Osteoblast (primary cell): ENCODE measurements around the gene PARD3. TPM values are rescaled to one million over a fixed set of nuclear protein-coding genes. Genes with fewer than 3 reads are reported as not detected.

ENCODE experiments used
- DNase-seq: peaks from one replicate; pipeline ENCODE4 v3.0.0; 2011; ENCODE audit warnings: low spot score, mixed read lengths; ENCODE audit not compliant: insufficient read length; ENCODE audit errors: missing footprints
- H2AFZ ChIP-seq: 2 replicates; pipeline ENCODE4 v1.6.0; 2011; ENCODE audit warnings: mild to moderate bottlenecking, low read length
- H3K27ac ChIP-seq: 2 replicates; pipeline ENCODE4 v1.5.1; 2011; ENCODE audit warnings: mild to moderate bottlenecking, low read depth, low read length, moderate library complexity
- H3K27me3 ChIP-seq: 2 replicates; pipeline ENCODE4 v1.6.0; 2012; ENCODE audit warnings: mild to moderate bottlenecking, control low read depth, inconsistent platforms, low read length, moderate library complexity; ENCODE audit not compliant: insufficient read depth
- H3K36me3 ChIP-seq: 2 replicates; pipeline ENCODE4 v1.5.1; 2011; ENCODE audit warnings: mild to moderate bottlenecking, low read length, control low read depth, moderate library complexity; ENCODE audit not compliant: insufficient read depth
- H3K4me1 ChIP-seq: 2 replicates; pipeline ENCODE4 v1.5.1; 2011; ENCODE audit warnings: mild to moderate bottlenecking, low read length, control low read depth, moderate library complexity; ENCODE audit not compliant: insufficient read depth
- H3K4me2 ChIP-seq: 2 replicates; pipeline ENCODE4 v1.6.0; 2011; ENCODE audit warnings: mild to moderate bottlenecking, low read length; ENCODE audit not compliant: insufficient read depth
- H3K4me3 ChIP-seq: fragments of 200-600 bp; sonication (generic); 3 replicates; pipeline ENCODE4 v1.5.1; 2012; ENCODE audit warnings: mild to moderate bottlenecking, low read length, inconsistent platforms; ENCODE audit not compliant: insufficient read depth
- H3K79me2 ChIP-seq: 2 replicates; pipeline ENCODE4 v1.6.0; 2012; ENCODE audit warnings: mild to moderate bottlenecking, low read length, control low read depth, inconsistent platforms; ENCODE audit not compliant: insufficient read depth
- H3K9me3 ChIP-seq: 2 replicates; pipeline ENCODE4 v1.5.1; 2011; ENCODE audit warnings: low read depth, low read length, control low read depth
- H4K20me1 ChIP-seq: 2 replicates; pipeline ENCODE4 v1.6.0; 2012; ENCODE audit warnings: mild to moderate bottlenecking, low read length, control low read depth; ENCODE audit not compliant: insufficient read depth
- CTCF ChIP-seq: IDR thresholded peaks from 2 replicates; pipeline ENCODE4 v1.5.1; 2011; ENCODE audit warnings: mild to moderate bottlenecking, low read depth, low read length, moderate library complexity; ENCODE audit errors: extremely low read depth
- total RNA-seq: library from RNA; depleted of rRNA; stranded (reverse); fragments of >200 nt; gene quantifications from 2 replicates; pipeline ENCODE4 v1.2.3, GENCODE V29; 2012

PARD3 gene
- total RNA-seq, 1 donor: 71.7 TPM

DNA sequence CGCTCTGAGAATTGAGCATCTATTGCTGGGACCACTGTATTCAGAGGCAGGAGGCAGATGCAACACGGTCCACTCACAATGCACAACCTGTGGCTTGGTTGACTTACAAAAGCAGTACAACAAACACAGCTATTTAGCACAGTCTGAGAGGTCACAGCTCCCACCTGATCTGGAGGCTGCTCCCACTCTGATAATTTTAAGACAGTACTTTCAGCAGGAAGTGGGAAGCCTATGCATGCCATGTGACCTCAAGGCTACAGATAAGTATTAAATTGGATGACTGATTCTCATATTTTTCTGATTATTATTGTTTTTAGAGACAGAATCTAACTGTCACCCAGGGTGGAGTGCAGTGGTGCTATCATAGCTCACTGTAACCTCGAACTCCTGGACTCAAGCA lies 659.3 kb downstream of the PARD3 start:
- Histone ChIP-seq H2AFZ (no peak overlapping the region), H3K36me3 (no peaks in the 10 kb centered on the region), H3K79me2 (no peaks in the 10 kb centered on the region), H3K27ac (no peak overlapping the region), H3K9me3 (no peaks in the 10 kb centered on the region), H4K20me1 (no peaks in the 10 kb centered on the region), H3K27me3 (no peaks in the 10 kb centered on the region), H3K4me3 (no peak overlapping the region), H3K4me2 (no peak overlapping the region), H3K4me1 (peaks cover 15% of the 10 kb centered on the region)
- no peak for TF ChIP-seq CTCF
- no peak for DNase-seq

DNA sequence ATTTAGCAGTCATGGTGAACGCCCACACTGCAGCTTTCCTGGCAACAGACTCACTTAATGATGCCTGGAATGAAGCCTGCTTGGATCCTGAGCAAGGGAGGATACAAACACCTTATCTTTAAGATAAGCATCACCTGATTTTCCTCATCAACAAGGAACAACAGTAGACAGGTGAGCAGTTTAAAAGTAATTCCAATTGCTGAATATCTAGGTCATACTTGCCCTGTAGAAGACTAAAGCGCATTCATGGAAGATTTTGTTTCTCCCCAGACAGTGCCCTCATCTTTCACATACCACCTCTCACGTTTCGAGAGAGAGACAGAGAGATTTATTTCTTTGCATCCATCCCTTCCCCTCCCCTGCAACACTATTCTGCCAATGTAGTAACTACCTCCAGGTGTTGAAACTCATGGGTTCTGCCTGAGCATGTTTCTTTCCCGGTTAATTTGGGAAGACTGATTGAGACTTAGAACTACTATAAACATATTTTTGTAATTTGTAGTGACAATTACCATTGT lies 660.7 kb downstream of the PARD3 start:
- Histone ChIP-seq H3K27ac (no peak overlapping the region), H3K27me3 (no peaks in the 10 kb centered on the region), H4K20me1 (no peaks in the 10 kb centered on the region), H3K4me2 (no peak overlapping the region), H3K9me3 (no peaks in the 10 kb centered on the region), H3K4me1 (peaks cover 15% of the 10 kb centered on the region), H3K36me3 (no peaks in the 10 kb centered on the region), H3K79me2 (no peaks in the 10 kb centered on the region), H3K4me3 (no peak overlapping the region), H2AFZ (no peak overlapping the region)
- DNase-seq: no peak
- no peak for TF ChIP-seq CTCF

GRCh38 chr10:34153663-34154382 lies 661.3 kb downstream of the PARD3 start:
- Histone ChIP-seq H3K4me1 (peaks cover 15% of the 10 kb centered on the region), H3K79me2 (no peaks in the 10 kb centered on the region), H3K9me3 (no peaks in the 10 kb centered on the region), H4K20me1 (no peaks in the 10 kb centered on the region), H2AFZ (no peak overlapping the region), H3K4me3 (no peak overlapping the region), H3K4me2 (no peak overlapping the region), H3K36me3 (no peaks in the 10 kb centered on the region), H3K27ac (no peak overlapping the region), H3K27me3 (no peaks in the 10 kb centered on the region)
- DNase-seq: no peak
- no peak for TF ChIP-seq CTCF

- no peak overlapping the region for H3K27ac ChIP-seq
- H4K20me1 ChIP-seq: no peaks in the 10 kb centered on the region
- no peak overlapping the region for H2AFZ ChIP-seq
- H3K4me1 ChIP-seq: peaks cover 12% of the 10 kb centered on the region
- H3K36me3 ChIP-seq: no peaks in the 10 kb centered on the region
- DNase-seq: no peak
- H3K9me3 ChIP-seq: no peaks in the 10 kb centered on the region
- no peak overlapping the region for H3K4me2 ChIP-seq
- H3K27me3 ChIP-seq: no peaks in the 10 kb centered on the region
- H3K4me3 ChIP-seq: no peak overlapping the region
- TF ChIP-seq CTCF: no peak
- no peaks in the 10 kb centered on the region for H3K79me2 ChIP-seq
Observed at GRCh38 chr10:34152434-34152833, 662.7 kb downstream of the PARD3 start.
